Stimulated activated CD4-positive, alpha-beta T cell treated with anti-CD3 and anti-CD28 coated beads, Interleukin-15, amount 100 ng/mL, for 48 hours (primary cell): Measurements from ENCODE around the gene USP25.

Source experiments
- DNase-seq, 2 donors: peaks; one replicate each; pipeline ENCODE4 v3.0.0-alpha.2; 2020; ENCODE audit warnings: low read depth in 2 of 2

The USP25 gene

GRCh38 chr21:15763359-15763758 is 33.6 kb downstream of the USP25 start:
- DNase-seq: no peak

- DNase-seq: no peak
Observed at GRCh38 chr21:15764878-15765277, 35.1 kb downstream of the USP25 start.

GRCh38 chr21:15766952-15767603 is 37.3 kb downstream of the USP25 start:
- no peak for DNase-seq

- no peak for DNase-seq
Observed at GRCh38 chr21:15768045-15768601, 38.3 kb downstream of the USP25 start.

- no peak for DNase-seq
Observed at GRCh38 chr21:15768853-15769252, 39.1 kb downstream of the USP25 start.

GRCh38 chr21:15771311-15771710 is 41.5 kb downstream of the USP25 start:
- DNase-seq: no peak

GRCh38 chr21:15772654-15773053 is 42.9 kb downstream of the USP25 start:
- DNase-seq: no peak

GRCh38 chr21:15774590-15774989 is 44.8 kb downstream of the USP25 start:
- DNase-seq: no peak

- no peak for DNase-seq
Observed at GRCh38 chr21:15775291-15775690, 45.5 kb downstream of the USP25 start.

- DNase-seq: no peak
Observed at GRCh38 chr21:15775981-15776380, 46.2 kb downstream of the USP25 start.

- no peak for DNase-seq
Observed at GRCh38 chr21:15776818-15777217, 47.0 kb downstream of the USP25 start.

- DNase-seq: no peak
Observed at GRCh38 chr21:15781986-15782385, 52.2 kb downstream of the USP25 start.

GRCh38 chr21:15788847-15789523 is 59.2 kb downstream of the USP25 start:
- DNase-seq: no peak

GRCh38 chr21:15793109-15793508 is 63.3 kb downstream of the USP25 start:
- DNase-seq: no peak

- no peak for DNase-seq
Observed at GRCh38 chr21:15793550-15794235, 63.9 kb downstream of the USP25 start.

- no peak for DNase-seq
Observed at GRCh38 chr21:15794277-15794912, 64.6 kb downstream of the USP25 start.

GRCh38 chr21:15795533-15795932 is 65.8 kb downstream of the USP25 start:
- DNase-seq: no peak

- DNase-seq: no peak
Observed at GRCh38 chr21:15797577-15798363, 68.0 kb downstream of the USP25 start.

- DNase-seq: no peak
Observed at GRCh38 chr21:15801352-15801863, 71.6 kb downstream of the USP25 start.

- DNase-seq: no peak
Observed at GRCh38 chr21:15804247-15805005, 74.6 kb downstream of the USP25 start.
